ENCODE measurements around the gene RTTN.

GRCh38 chr18:70075906-70076305 is 129.6 kb downstream of the RTTN start:
- no peak for TF ChIP-seq REST (IDR thresholded peaks at IDR 0.05; ENCODE audit: insufficient read depth in 1 of 2, low read depth in 2 of 2, low read length in 2 of 2)
- TF ChIP-seq TAF1 (IDR thresholded peaks at IDR 0.05; ENCODE audit: borderline replicate concordance, insufficient read depth, low read length) = no peak
- TF ChIP-seq POLR2AphosphoS5 (IDR thresholded peaks at IDR 0.05; ENCODE audit: low read depth, low read length) = no peak
- no peak for TF ChIP-seq FOXP2 (optimal IDR thresholded peaks at IDR 0.05; ENCODE audit: borderline replicate concordance, extremely low read depth, extremely low read length, insufficient read depth)
- TF ChIP-seq SIN3A (IDR thresholded peaks at IDR 0.05; ENCODE audit: borderline replicate concordance, insufficient read depth, low read length) = no peak

Data from PFSK-1 (cell line).